Activated CD8-positive, alpha-beta T cell treated with anti-CD3 and anti-CD28 coated beads for 36 hours (primary cell): Measurements from ENCODE around the gene ECM2. TPM values are rescaled to one million over a fixed set of nuclear protein-coding genes. Genes with fewer than 3 reads are reported as not detected.

ENCODE experiments used
- ATAC-seq: fragments of 200-7000 bp; cut with Tn5 transposase; one replicate; pipeline ENCODE4 v1.10.0; 2021; ENCODE audit warnings: mild to moderate bottlenecking, moderate library complexity
- CTCF ChIA-PET: fragments of 350-600 bp; sonication (Branson Sonifier 250); formaldehyde crosslinking; loops from one replicate; lab custom pipeline; 2021; ENCODE audit warnings: antibody characterized with exemption; lab: Charles Lee
- POLR2A ChIA-PET: fragments of 350-600 bp; sonication (Branson Sonifier 250); formaldehyde crosslinking; loops from one replicate; lab custom pipeline; 2021; ENCODE audit warnings: antibody characterized with exemption; lab: Charles Lee
- DNase-seq: peaks from one replicate; pipeline ENCODE4 v3.0.0-alpha.2; 2020
- H3K27ac Mint-ChIP-seq: one replicate; pipeline ENCODE4 v1.8.0; 2021; ENCODE audit warnings: mild to moderate bottlenecking, mixed read lengths
- H3K27me3 Mint-ChIP-seq: one replicate; pipeline ENCODE4 v1.8.0; 2021; ENCODE audit warnings: mixed read lengths
- H3K36me3 Mint-ChIP-seq: one replicate; pipeline ENCODE4 v1.8.0; 2021; ENCODE audit warnings: low read depth, mixed read lengths
- H3K4me1 Mint-ChIP-seq: one replicate; pipeline ENCODE4 v1.8.0; 2021; ENCODE audit warnings: low read depth, mixed read lengths
- H3K4me3 Mint-ChIP-seq: one replicate; pipeline ENCODE4 v1.8.0; 2021; ENCODE audit warnings: mild to moderate bottlenecking, moderate library complexity, mixed read lengths
- H3K9me3 Mint-ChIP-seq: one replicate; pipeline ENCODE4 v1.8.0; 2021; ENCODE audit warnings: mixed read lengths
- CTCF ChIP-seq: fragments of 200-600 bp; IDR thresholded peaks from one replicate; pipeline ENCODE4 v1.8.0; 2022; ENCODE audit warnings: antibody characterized with exemption, mild to moderate bottlenecking
- intact Hi-C: fragments of 100-400 bp; cut with micrococcal nuclease; formaldehyde crosslinking; loops from one replicate; pipeline ENCODE4 v1.10.0; 2022
- total RNA-seq, 2 experiments: library from RNA; stranded (reverse); gene quantifications; one replicate each; pipeline ENCODE4 v1.2.3, GENCODE V29; 2021

The ECM2 gene
- total RNA-seq, 2 experiments from 2014 or later = not detected

GRCh38 chr9:92513349-92513748 is 22.4 kb downstream of the ECM2 start:
- H3K4me3 Mint-ChIP-seq = no peak overlapping the region
- no peak for TF ChIP-seq CTCF
- H3K9me3 Mint-ChIP-seq = no peaks in the 10 kb centered on the region
- H3K4me1 Mint-ChIP-seq = no peaks in the 10 kb centered on the region
- no peaks in the 10 kb centered on the region for H3K27me3 Mint-ChIP-seq
- no peak overlapping the region for H3K27ac Mint-ChIP-seq
- POLR2A ChIA-PET = no interaction called here
- H3K36me3 Mint-ChIP-seq = no peaks in the 10 kb centered on the region
- ATAC-seq (no peak), DNase-seq (no peak)
- intact Hi-C loops = no loop called here
- CTCF ChIA-PET = no interaction called here

GRCh38 chr9:92512622-92513021 is 23.2 kb downstream of the ECM2 start:
- ATAC-seq = no peak
- H3K27me3 Mint-ChIP-seq = no peaks in the 10 kb centered on the region
- no peak for TF ChIP-seq CTCF
- ChIA-PET POLR2A (no interaction called here), CTCF (no interaction called here)
- no peak overlapping the region for H3K4me3 Mint-ChIP-seq
- DNase-seq = no peak
- no peak overlapping the region for H3K27ac Mint-ChIP-seq
- no peaks in the 10 kb centered on the region for H3K4me1 Mint-ChIP-seq
- no peaks in the 10 kb centered on the region for H3K9me3 Mint-ChIP-seq
- H3K36me3 Mint-ChIP-seq = no peaks in the 10 kb centered on the region
- intact Hi-C loops = no loop called here

- no peaks in the 10 kb centered on the region for H3K36me3 Mint-ChIP-seq
- ChIA-PET POLR2A (no interaction called here), CTCF (no interaction called here)
- H3K9me3 Mint-ChIP-seq = no peaks in the 10 kb centered on the region
- peaks cover 4% of the 10 kb centered on the region for H3K4me1 Mint-ChIP-seq
- H3K4me3 Mint-ChIP-seq = no peak overlapping the region
- ATAC-seq (no peak), DNase-seq (no peak)
- TF ChIP-seq CTCF = no peak
- no peak overlapping the region for H3K27ac Mint-ChIP-seq
- intact Hi-C loops = no loop called here
- no peaks in the 10 kb centered on the region for H3K27me3 Mint-ChIP-seq
Measured at GRCh38 chr9:92510747-92511146, 25.0 kb downstream of the ECM2 start.

- Mint-ChIP-seq H3K4me1 (peaks cover 4% of the 10 kb centered on the region), H3K27ac (no peak overlapping the region), H3K4me3 (no peak overlapping the region), H3K9me3 (no peaks in the 10 kb centered on the region), H3K36me3 (no peaks in the 10 kb centered on the region), H3K27me3 (no peaks in the 10 kb centered on the region)
- CTCF ChIA-PET = no interaction called here
- no peak for ATAC-seq
- no peak for TF ChIP-seq CTCF
- POLR2A ChIA-PET = no interaction called here
- intact Hi-C loops = no loop called here
- DNase-seq = no peak
Measured at GRCh38 chr9:92509050-92509449, 26.7 kb downstream of the ECM2 start.

- Mint-ChIP-seq H3K27ac (no peak overlapping the region), H3K36me3 (no peaks in the 10 kb centered on the region), H3K27me3 (no peaks in the 10 kb centered on the region), H3K9me3 (no peaks in the 10 kb centered on the region), H3K4me3 (no peak overlapping the region), H3K4me1 (peaks cover 4% of the 10 kb centered on the region)
- CTCF ChIA-PET = no interaction called here
- intact Hi-C loops = no loop called here
- POLR2A ChIA-PET = no interaction called here
- no peak for TF ChIP-seq CTCF
- DNase-seq (no peak), ATAC-seq (no peak)
Measured at GRCh38 chr9:92508018-92508820, 27.6 kb downstream of the ECM2 start.
